H1 (cell line): ENCODE measurements around the gene COMMD1. TPM values are rescaled to one million over a fixed set of nuclear protein-coding genes. Genes with fewer than 3 reads are reported as not detected.

Experiments
- polyA plus RNA-seq, 7 experiments: library from polyadenylated mRNA; depleted of rRNA in 3 of 7; stranded (reverse) in 5 of 7; unstranded in 2 of 7; fragments of >200 nt in 5 of 7; fragments of 200-250 nt in 2 of 7; gene quantifications; 1 replicate in 5 of 7; 2 replicates in 1 of 7; 4 replicates in 1 of 7; pipeline versions ENCODE4 v1.2.1 to v1.2.3, GENCODE V29; 2011 to 2013; ENCODE audit warnings: missing spikeins in 2 of 7, mixed read lengths in 2 of 7
- total RNA-seq: library from RNA; stranded (reverse); fragmentation: NEBNext Ultra II Directional; extraction: Animal tissue kit (Norgen Biotek cat#: 25700); gene quantifications from 2 replicates; pipeline ENCODE4 v1.2.1, GENCODE V29; 2021
- TF ChIP-seq, protein P1 (sequence below): fragments of 300-600 bp; sonication (generic); IDR thresholded peaks from 2 replicates; pipeline ENCODE4 v1.7.1; 2012; ENCODE audit warnings: low read length, moderate library complexity, mild to moderate bottlenecking, inconsistent platforms; ENCODE audit not compliant: insufficient replicate concordance

Gene COMMD1
- total and polyA plus RNA-seq, 2 of the 8 experiments (the other 6 are each of a cell fraction or from before 2014, with no cell fraction given), result 23.5 to 28.3 TPM

DNA sequence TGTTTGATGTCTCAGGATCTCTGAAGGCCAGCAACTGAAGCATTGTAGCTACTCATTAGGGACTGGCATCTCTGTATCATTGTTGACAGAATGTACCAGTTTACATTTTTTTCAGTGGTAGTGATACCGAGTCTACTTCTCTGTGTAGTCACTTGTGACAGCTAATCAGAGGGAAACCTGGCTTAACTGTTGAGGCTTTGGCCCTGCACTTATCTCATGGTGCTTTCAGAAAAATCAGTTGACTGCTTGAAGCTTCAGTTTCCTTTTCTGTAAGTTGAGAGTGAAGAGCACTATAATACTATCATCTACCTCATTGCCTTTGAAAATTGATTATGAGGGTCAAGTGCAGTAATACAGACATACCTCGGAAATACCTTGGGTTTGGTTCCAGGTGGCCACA is 90.0 kb downstream of the COMMD1 start (continued):
- TF ChIP-seq, protein P1, sequence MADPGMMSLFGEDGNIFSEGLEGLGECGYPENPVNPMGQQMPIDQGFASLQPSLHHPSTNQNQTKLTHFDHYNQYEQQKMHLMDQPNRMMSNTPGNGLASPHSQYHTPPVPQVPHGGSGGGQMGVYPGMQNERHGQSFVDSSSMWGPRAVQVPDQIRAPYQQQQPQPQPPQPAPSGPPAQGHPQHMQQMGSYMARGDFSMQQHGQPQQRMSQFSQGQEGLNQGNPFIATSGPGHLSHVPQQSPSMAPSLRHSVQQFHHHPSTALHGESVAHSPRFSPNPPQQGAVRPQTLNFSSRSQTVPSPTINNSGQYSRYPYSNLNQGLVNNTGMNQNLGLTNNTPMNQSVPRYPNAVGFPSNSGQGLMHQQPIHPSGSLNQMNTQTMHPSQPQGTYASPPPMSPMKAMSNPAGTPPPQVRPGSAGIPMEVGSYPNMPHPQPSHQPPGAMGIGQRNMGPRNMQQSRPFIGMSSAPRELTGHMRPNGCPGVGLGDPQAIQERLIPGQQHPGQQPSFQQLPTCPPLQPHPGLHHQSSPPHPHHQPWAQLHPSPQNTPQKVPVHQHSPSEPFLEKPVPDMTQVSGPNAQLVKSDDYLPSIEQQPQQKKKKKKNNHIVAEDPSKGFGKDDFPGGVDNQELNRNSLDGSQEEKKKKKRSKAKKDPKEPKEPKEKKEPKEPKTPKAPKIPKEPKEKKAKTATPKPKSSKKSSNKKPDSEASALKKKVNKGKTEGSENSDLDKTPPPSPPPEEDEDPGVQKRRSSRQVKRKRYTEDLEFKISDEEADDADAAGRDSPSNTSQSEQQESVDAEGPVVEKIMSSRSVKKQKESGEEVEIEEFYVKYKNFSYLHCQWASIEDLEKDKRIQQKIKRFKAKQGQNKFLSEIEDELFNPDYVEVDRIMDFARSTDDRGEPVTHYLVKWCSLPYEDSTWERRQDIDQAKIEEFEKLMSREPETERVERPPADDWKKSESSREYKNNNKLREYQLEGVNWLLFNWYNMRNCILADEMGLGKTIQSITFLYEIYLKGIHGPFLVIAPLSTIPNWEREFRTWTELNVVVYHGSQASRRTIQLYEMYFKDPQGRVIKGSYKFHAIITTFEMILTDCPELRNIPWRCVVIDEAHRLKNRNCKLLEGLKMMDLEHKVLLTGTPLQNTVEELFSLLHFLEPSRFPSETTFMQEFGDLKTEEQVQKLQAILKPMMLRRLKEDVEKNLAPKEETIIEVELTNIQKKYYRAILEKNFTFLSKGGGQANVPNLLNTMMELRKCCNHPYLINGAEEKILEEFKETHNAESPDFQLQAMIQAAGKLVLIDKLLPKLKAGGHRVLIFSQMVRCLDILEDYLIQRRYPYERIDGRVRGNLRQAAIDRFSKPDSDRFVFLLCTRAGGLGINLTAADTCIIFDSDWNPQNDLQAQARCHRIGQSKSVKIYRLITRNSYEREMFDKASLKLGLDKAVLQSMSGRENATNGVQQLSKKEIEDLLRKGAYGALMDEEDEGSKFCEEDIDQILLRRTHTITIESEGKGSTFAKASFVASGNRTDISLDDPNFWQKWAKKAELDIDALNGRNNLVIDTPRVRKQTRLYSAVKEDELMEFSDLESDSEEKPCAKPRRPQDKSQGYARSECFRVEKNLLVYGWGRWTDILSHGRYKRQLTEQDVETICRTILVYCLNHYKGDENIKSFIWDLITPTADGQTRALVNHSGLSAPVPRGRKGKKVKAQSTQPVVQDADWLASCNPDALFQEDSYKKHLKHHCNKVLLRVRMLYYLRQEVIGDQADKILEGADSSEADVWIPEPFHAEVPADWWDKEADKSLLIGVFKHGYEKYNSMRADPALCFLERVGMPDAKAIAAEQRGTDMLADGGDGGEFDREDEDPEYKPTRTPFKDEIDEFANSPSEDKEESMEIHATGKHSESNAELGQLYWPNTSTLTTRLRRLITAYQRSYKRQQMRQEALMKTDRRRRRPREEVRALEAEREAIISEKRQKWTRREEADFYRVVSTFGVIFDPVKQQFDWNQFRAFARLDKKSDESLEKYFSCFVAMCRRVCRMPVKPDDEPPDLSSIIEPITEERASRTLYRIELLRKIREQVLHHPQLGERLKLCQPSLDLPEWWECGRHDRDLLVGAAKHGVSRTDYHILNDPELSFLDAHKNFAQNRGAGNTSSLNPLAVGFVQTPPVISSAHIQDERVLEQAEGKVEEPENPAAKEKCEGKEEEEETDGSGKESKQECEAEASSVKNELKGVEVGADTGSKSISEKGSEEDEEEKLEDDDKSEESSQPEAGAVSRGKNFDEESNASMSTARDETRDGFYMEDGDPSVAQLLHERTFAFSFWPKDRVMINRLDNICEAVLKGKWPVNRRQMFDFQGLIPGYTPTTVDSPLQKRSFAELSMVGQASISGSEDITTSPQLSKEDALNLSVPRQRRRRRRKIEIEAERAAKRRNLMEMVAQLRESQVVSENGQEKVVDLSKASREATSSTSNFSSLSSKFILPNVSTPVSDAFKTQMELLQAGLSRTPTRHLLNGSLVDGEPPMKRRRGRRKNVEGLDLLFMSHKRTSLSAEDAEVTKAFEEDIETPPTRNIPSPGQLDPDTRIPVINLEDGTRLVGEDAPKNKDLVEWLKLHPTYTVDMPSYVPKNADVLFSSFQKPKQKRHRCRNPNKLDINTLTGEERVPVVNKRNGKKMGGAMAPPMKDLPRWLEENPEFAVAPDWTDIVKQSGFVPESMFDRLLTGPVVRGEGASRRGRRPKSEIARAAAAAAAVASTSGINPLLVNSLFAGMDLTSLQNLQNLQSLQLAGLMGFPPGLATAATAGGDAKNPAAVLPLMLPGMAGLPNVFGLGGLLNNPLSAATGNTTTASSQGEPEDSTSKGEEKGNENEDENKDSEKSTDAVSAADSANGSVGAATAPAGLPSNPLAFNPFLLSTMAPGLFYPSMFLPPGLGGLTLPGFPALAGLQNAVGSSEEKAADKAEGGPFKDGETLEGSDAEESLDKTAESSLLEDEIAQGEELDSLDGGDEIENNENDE, result no peak
